GM19023 (cell line): ENCODE results near the gene ITGAE.

ENCODE experiments used
- ATAC-seq: cut with Tn5 transposase; IDR thresholded peaks from one replicate; pipeline ENCODE4 v1.9.1; 2021; ENCODE audit warnings: mild to moderate bottlenecking, moderate library complexity; ENCODE audit not compliant: unreplicated experiment

ITGAE gene

GRCh38 chr17:3821101-3821500 lies 20.1 kb upstream of the ITGAE start:
- no peak for ATAC-seq

DNA sequence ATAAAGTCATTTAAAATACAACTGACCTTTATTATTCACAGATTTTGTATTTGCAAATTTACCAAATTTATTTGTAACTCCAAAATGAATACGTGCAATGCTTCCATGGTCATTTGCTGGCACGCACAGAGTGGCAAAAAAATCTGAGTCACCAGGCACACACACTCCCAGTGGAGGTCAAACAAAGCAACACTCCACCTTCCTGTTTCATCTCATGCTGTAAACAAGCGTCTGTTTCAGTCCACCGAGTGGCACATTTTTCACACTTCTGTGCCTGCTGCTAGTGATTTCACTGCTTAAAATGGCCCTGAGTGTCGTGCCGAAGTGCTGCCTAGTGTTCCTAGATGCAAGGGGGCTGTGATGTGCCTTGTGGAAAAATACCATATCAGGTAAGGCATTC lies 17.8 kb upstream of the ITGAE start:
- no peak for ATAC-seq

DNA sequence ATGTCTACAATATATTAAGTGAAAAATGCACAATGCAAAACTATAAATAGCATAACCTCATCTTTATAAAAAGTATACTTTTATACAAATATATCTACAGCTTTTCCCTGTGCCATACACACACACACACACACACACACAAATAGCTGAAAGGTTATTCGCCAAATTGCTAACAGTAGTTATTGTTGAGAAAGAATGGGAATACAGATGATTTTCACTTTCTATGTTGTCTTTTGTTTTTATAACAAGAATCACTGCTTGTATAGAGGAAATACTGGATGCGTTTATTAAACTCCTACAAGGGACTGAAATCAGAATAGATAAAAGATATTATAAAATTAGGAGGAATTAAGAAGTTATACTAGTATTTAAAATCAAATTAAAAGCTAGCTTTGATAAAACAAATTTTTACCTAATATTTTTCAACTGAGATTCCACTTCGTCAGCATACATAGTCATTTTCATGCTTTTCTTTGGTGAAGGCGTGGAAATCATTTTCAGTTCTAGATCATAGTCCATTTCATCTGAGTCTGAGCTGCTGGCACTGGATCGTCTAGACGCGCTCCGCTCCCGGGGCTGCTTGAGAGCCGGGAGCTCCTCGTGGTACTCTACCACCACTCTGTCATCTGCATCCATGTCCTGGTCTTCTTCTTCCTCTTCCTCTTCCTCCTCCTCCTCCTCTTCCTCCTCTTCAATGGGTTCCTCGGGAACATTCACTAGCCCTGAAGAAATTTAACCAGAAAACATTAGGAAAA lies 17.0 kb upstream of the ITGAE start:
- ATAC-seq: no peak

DNA sequence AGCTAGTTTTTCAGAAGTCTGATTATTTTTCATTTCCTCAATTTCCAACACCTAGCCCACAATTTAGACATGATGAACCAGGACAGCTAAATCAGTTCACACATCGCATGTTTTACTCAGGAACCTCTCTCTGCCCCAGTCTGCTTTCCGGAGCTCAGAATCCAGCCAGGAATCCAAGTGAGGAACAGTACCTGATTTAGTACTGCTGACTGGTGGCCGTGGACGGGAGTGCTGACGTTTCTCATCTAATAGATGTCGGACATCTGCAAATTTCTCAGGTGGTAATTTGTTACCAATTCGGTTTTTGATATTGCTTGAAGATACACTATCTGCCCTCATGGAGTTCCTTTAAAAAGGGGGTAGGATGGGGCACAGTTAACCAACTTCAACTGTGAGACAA lies 14.9 kb upstream of the ITGAE start:
- ATAC-seq: no peak

DNA sequence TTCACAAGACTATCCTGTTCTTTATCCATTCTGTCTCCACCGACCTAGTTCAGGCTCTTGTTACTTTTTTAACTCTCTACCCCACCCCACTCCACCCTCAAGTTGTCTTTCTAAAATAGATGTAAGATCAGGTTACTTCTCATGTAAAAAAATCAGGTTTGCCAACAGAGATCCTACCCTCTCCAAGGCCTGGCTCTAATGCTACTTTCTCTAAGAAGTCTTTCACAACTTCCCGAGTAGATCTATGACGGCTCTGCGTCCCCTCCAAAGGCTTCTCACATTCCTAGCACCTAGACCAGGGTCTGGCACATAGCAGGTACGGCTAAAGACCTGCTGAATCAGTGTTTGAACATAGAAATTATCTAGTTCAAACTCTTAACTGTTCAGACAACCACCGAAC lies 14.1 kb upstream of the ITGAE start:
- no peak for ATAC-seq

GRCh38 chr17:3814361-3814760 lies 13.4 kb upstream of the ITGAE start:
- ATAC-seq: no peak

DNA sequence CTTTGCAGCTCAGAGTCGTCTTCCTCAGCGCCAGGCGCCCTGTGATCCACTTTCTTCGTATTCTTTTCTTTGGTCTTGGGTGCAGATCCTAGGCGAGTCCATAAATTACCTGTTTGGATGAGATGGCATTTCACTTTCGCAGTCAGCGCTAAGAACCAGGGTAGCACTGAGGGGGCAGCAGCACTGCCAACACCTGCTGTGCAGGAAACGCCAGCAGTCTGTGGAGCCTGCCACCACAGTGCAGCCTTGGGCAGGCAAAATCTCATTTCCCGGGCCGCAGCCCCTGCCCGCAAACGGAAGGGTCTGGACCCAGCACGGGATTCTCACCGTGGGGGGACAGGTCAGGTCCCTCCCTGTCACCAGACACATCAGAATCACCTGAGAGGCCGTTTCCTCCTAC lies 12.2 kb upstream of the ITGAE start:
- ATAC-seq: no peak

DNA sequence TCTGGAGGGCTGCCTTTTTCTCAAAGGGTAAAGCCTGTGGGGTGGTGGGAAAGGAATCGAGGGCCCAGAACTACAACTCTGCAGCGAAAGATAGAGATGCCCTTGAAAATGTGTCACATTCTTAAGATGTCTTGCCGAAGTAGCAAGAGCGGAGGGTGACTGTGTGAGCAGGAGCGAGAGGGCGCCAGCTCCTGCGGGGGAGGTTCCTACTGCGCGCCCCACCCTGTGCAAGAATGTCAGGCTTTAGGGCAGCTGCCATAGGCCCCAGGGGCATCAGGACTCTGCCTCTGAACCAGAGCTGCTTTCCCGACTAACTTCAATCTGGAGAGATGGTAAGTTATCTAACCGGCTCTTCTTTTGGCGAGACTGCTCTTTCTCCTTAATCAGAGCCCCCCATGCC lies 11.8 kb upstream of the ITGAE start:
- no peak for ATAC-seq

DNA sequence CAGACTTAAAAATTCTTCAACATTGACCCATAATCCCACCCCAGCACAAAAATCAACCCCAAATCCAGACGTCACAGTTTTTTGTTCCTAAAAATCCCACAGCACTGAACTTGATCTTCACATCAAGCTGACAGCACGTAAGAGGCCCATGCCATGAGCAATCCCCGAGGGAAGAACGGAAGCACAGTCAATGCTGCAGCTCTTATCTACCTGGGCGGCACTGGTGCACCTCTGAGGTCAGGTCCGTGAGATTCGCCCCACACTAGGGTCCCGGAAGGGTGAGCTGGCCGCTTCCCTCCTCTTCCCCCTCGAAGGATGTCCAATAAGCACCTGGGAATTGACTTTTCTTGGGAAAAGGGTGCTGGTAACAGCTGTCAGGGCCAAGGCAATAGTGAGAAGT lies 11.3 kb upstream of the ITGAE start:
- no peak for ATAC-seq

- no peak for ATAC-seq
Measured at GRCh38 chr17:3810019-3810418, 9.0 kb upstream of the ITGAE start.

GRCh38 chr17:3809135-3809534 lies 8.1 kb upstream of the ITGAE start:
- ATAC-seq: no peak

DNA sequence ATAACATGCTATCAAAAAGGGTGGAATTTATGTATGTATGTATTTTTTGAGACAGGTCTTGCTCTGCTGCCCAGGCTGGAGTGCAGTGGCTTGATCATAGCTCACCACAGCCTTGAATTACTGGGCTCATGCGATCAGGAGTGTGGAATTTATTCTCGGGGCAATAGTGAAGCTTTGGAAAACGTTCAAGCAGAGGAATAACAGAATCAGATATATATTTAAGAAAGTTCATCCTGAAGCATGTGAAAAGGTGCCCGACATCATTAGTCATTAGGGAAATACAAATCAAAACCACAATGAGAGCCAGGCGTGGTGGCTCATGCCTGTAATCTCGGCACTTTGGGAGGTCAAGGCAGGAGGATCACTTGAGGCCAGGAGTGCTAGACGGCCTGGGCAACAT lies 7.7 kb upstream of the ITGAE start:
- no peak for ATAC-seq

DNA sequence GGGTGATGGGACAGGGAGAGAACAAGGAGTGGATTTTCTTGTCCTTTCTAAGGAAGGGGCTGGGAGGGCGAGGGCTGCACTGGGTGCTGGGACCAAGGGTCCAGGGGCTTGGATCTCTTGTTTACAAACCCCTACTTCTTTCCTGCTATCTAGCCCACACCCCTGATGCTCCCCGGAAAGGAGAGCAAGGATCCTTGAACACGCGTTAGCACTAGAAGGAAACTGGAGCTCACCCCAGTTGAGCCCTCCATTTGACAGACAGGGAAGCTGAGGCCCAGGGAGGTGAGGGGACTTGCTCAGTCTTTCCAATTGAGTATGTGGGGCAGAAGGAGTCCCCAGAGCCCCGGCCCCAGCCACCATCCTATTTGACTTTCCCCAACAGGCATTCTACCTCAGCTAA lies 4.6 kb upstream of the ITGAE start:
- no peak for ATAC-seq

GRCh38 chr17:3804503-3804931 lies 3.5 kb upstream of the ITGAE start:
- ATAC-seq: peak; percentile 67

- no peak for ATAC-seq
Measured at GRCh38 chr17:3803308-3803640, 2.3 kb upstream of the ITGAE start.

- ATAC-seq: no peak
Measured at GRCh38 chr17:3802461-3803307, 1.7 kb upstream of the ITGAE start.

- no peak for ATAC-seq
Measured at GRCh38 chr17:3801792-3802191, 804 bp upstream of the ITGAE start.

GRCh38 chr17:3801347-3801746 lies 359 bp upstream of the ITGAE start:
- no peak for ATAC-seq

- no peak for ATAC-seq
Measured at GRCh38 chr17:3799181-3799945, 1.6 kb downstream of the ITGAE start.

DNA sequence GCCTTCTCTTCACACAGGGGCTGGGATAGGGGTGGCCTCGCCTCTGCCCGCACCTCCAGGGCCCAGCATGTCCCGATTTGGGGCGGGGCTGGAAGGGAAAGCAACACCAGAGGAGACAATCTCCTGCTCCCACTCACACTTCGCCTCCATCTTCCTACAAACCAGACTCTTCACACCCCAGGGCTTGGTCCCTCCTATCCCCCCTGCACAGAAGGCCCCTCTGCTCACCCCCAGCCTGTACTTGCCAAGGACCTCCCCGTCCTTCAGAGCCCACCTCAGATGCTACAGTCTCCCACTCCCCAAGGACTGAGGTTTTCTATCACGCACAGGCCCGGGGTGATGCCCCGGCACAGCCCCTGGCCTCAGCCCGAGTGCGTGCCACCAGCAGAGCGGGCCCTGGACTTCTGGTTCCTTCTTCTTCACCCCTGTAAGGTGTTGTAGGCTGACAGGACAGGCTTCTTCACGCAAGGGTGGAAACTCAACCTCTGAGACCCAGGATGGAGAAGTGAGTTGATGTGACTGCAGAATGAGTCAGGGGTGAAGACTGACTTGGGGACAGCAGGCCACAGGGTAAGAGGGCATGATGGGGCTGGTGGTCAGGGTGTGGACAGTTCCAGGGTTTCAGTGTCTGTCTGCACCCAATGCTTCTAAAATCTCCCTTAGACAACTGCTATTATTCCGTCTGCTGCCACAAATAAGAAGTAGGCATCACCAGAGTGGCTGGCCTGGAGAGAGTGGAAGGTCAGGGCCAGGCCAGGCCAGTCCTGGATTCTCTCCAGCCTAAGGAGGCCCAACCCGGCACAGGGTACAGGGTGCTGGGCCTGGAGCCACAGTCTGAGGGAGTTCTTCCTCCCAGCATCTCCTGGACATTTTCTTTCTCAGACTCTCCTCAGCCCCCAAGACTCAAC lies 2.5 kb downstream of the ITGAE start:
- no peak for ATAC-seq

DNA sequence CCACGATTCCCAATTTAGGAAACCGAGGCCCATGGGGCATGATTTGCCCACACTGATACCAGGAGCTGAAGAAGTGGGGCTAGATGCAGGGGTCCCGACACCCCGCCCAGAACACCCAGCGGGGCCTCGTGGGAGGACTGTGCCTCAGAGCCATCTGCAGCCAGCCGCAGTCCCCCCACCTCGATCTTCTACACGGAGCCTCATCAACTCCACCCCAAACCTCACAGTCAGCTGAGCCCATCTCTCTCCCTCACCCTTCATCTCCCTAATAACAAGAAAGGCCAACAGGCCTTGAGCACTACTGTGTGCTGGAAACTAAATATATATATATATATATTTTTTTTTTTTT lies 4.2 kb downstream of the ITGAE start:
- ATAC-seq: peak; percentile 29
